ENCODE measurements around the gene DTNA. TPM values are rescaled to one million over a fixed set of nuclear protein-coding genes. Genes with fewer than 3 reads are reported as not detected.

DTNA gene
- total RNA-seq, 1 experiment from 2014 or later: 0.77 TPM

- H3K4me3 ChIP-seq (ENCODE audit: low read depth in 2 of 2, low read length in 2 of 2): no peak overlapping the region
- H3K36me3 ChIP-seq (ENCODE audit: control insufficient read depth, insufficient read depth, low read length): no peaks in the 10 kb centered on the region
- no peak for ATAC-seq
- ChIA-PET POLR2A (no interaction called here), CTCF (no interaction called here)
- H3K27me3 ChIP-seq (ENCODE audit: control insufficient read depth, insufficient read depth, low read length): no peaks in the 10 kb centered on the region
- DNase-seq (ENCODE audit: low read depth, low spot score): no peak
- no TSS peak for BruUV-seq (replicated peaks)
- in situ Hi-C loops (cut with HindIII; ENCODE audit: low pct_unique_long_range_greater_than_20kb, low sequenced_read_pairs) (no loop called here), intact Hi-C loops (cut with micrococcal nuclease; ENCODE audit: unreplicated experiment) (no loop called here)
- H3K4me1 ChIP-seq (ENCODE audit: control insufficient read depth, insufficient read depth, low read length): no peaks in the 10 kb centered on the region
- H3K27ac ChIP-seq (ENCODE audit: low read length): no peak overlapping the region
- no peak for TF ChIP-seq CTCF (IDR thresholded peaks at IDR 0.05)
- TF ChIP-seq SIN3A (IDR thresholded peaks at IDR 0.05; ENCODE audit: borderline replicate concordance, insufficient read depth, low read depth, low read length): no peak
- TF ChIP-seq, protein P1, sequence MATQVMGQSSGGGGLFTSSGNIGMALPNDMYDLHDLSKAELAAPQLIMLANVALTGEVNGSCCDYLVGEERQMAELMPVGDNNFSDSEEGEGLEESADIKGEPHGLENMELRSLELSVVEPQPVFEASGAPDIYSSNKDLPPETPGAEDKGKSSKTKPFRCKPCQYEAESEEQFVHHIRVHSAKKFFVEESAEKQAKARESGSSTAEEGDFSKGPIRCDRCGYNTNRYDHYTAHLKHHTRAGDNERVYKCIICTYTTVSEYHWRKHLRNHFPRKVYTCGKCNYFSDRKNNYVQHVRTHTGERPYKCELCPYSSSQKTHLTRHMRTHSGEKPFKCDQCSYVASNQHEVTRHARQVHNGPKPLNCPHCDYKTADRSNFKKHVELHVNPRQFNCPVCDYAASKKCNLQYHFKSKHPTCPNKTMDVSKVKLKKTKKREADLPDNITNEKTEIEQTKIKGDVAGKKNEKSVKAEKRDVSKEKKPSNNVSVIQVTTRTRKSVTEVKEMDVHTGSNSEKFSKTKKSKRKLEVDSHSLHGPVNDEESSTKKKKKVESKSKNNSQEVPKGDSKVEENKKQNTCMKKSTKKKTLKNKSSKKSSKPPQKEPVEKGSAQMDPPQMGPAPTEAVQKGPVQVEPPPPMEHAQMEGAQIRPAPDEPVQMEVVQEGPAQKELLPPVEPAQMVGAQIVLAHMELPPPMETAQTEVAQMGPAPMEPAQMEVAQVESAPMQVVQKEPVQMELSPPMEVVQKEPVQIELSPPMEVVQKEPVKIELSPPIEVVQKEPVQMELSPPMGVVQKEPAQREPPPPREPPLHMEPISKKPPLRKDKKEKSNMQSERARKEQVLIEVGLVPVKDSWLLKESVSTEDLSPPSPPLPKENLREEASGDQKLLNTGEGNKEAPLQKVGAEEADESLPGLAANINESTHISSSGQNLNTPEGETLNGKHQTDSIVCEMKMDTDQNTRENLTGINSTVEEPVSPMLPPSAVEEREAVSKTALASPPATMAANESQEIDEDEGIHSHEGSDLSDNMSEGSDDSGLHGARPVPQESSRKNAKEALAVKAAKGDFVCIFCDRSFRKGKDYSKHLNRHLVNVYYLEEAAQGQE (IDR thresholded peaks at IDR 0.05; ENCODE audit: insufficient read depth in 1 of 2, low read depth in 2 of 2, low read length in 1 of 2): no peak
- TF ChIP-seq POLR2AphosphoS5 (IDR thresholded peaks at IDR 0.05; ENCODE audit: low read depth, low read length): no peak
- no peak for TF ChIP-seq TCF7L2 (IDR thresholded peaks at IDR 0.05; ENCODE audit: low read depth, low read length)
- no peaks in the 10 kb centered on the region for H3K9me3 ChIP-seq (ENCODE audit: control insufficient read depth, insufficient read depth, low read depth, low read length)
Measured at GRCh38 chr18:34749721-34750120, 39.6 kb downstream of the DTNA start.

- intact Hi-C loops (cut with micrococcal nuclease; ENCODE audit: unreplicated experiment): no loop called here
- CTCF ChIA-PET: no interaction called here
Measured at GRCh38 chr18:34752056-34752455, 42.0 kb downstream of the DTNA start.

More at GRCh38 chr18:34752056-34752455, 42.0 kb downstream of the DTNA start:
- TF ChIP-seq CTCF (IDR thresholded peaks at IDR 0.05): no peak
- TF ChIP-seq, protein P1 (IDR thresholded peaks at IDR 0.05; ENCODE audit: insufficient read depth in 1 of 2, low read depth in 2 of 2, low read length in 1 of 2): no peak
- TF ChIP-seq POLR2AphosphoS5 (IDR thresholded peaks at IDR 0.05; ENCODE audit: low read depth, low read length): no peak
- no peak for TF ChIP-seq TCF7L2 (IDR thresholded peaks at IDR 0.05; ENCODE audit: low read depth, low read length)
- TF ChIP-seq SIN3A (IDR thresholded peaks at IDR 0.05; ENCODE audit: borderline replicate concordance, insufficient read depth, low read depth, low read length): no peak
- no peaks in the 10 kb centered on the region for H3K36me3 ChIP-seq (ENCODE audit: control insufficient read depth, insufficient read depth, low read length)
- no peak for DNase-seq (ENCODE audit: low read depth, low spot score)
- no peaks in the 10 kb centered on the region for H3K9me3 ChIP-seq (ENCODE audit: control insufficient read depth, insufficient read depth, low read depth, low read length)
- no peak for ATAC-seq
- H3K4me3 ChIP-seq (ENCODE audit: low read depth in 2 of 2, low read length in 2 of 2): no peak overlapping the region
- H3K27me3 ChIP-seq (ENCODE audit: control insufficient read depth, insufficient read depth, low read length): no peaks in the 10 kb centered on the region
- H3K4me1 ChIP-seq (ENCODE audit: control insufficient read depth, insufficient read depth, low read length): no peaks in the 10 kb centered on the region
- no peak overlapping the region for H3K27ac ChIP-seq (ENCODE audit: low read length)
- in situ Hi-C loops (cut with HindIII; ENCODE audit: low pct_unique_long_range_greater_than_20kb, low sequenced_read_pairs): no loop called here
- POLR2A ChIA-PET: no interaction called here
- BruUV-seq (replicated peaks): no TSS peak

Data from Panc1 (cell line).